IMR-90 (cell line): Measurements from ENCODE around the gene ZNF318. TPM values are rescaled to one million over a fixed set of nuclear protein-coding genes. Genes with fewer than 3 reads are reported as not detected.
"Not testable (repeated sequence)": the region's sequence is repeated elsewhere in the genome, so short reads cannot be mapped to it uniquely, and the experiment has no call there.

Experiments used
- ATAC-seq: fragments of 200-7000 bp; cut with Tn5 transposase; 2 replicates; pipeline ENCODE4 v1.9.1; 2020; ENCODE audit warnings: low read depth, mild to moderate bottlenecking, moderate library complexity
- BruUV-seq: library from RNA; stranded (reverse); fragments of 400-500 nt; replicated peaks from 2 replicates; lab custom pipeline; 2021; lab: Mats Ljungman, UMichigan
- CTCF ChIA-PET: fragments of 300-600 bp; formaldehyde crosslinking; extraction: SDS; loops from one replicate; lab custom pipeline; 2021; ENCODE audit warnings: antibody characterized with exemption; lab: Yijun Ruan, JAX
- POLR2A ChIA-PET: fragments of 300-600 bp; sonication (Branson Sonifier 250); formaldehyde crosslinking; loops from one replicate; lab custom pipeline; 2022; ENCODE audit warnings: antibody characterized with exemption; ENCODE audit not compliant: unreplicated experiment; lab: Charles Lee
- DNase-seq: peaks from one replicate; pipeline ENCODE4 v3.0.0; 2013
- H2AFZ ChIP-seq: replicated peaks from 2 replicates; pipeline ENCODE3; 2013; ENCODE audit warnings: low read length, mild to moderate bottlenecking; ENCODE audit not compliant: poor library complexity
- H2AK5ac ChIP-seq: 2 replicates; pipeline ENCODE4 v1.6.1; 2013; ENCODE audit warnings: low read depth, low read length, inconsistent platforms
- H2AK9ac ChIP-seq: replicated peaks from 2 replicates; pipeline ENCODE3; 2013; ENCODE audit warnings: mild to moderate bottlenecking, low read depth, low read length, moderate library complexity; ENCODE audit not compliant: poor library complexity
- H2BK120ac ChIP-seq: 2 replicates; pipeline ENCODE4 v1.6.1; 2013; ENCODE audit warnings: low read depth, low read length, inconsistent platforms
- H2BK15ac ChIP-seq: 3 replicates; pipeline ENCODE4 v1.6.1; 2013; ENCODE audit warnings: low read depth, low read length, inconsistent platforms
- H2BK20ac ChIP-seq: 2 replicates; pipeline ENCODE4 v1.6.1; 2013; ENCODE audit warnings: low read depth, mild to moderate bottlenecking, inconsistent platforms, low read length, moderate library complexity
- H2BK5ac ChIP-seq: 2 replicates; pipeline ENCODE4 v1.6.1; 2013; ENCODE audit warnings: mild to moderate bottlenecking, low read depth, low read length, inconsistent platforms; ENCODE audit not compliant: poor library complexity, severe bottlenecking
- H3K14ac ChIP-seq: replicated peaks from 2 replicates; pipeline ENCODE4 v1.6.1; 2013; ENCODE audit warnings: low read depth, low read length, inconsistent platforms
- H3K18ac ChIP-seq: 2 replicates; pipeline ENCODE4 v1.6.1; 2013; ENCODE audit warnings: low read depth, low read length, control low read depth
- H3K23ac ChIP-seq: 2 replicates; pipeline ENCODE4 v1.6.1; 2013; ENCODE audit warnings: low read depth, low read length, inconsistent platforms
- H3K27ac ChIP-seq: 2 replicates; pipeline ENCODE4 v1.5.1; 2013; ENCODE audit warnings: mild to moderate bottlenecking, control low read depth, low read length; ENCODE audit not compliant: insufficient read depth
- H3K27me3 ChIP-seq: 2 replicates; pipeline ENCODE4 v1.6.1; 2013; ENCODE audit warnings: low read length; ENCODE audit not compliant: control insufficient read depth, insufficient read depth
- H3K36me3 ChIP-seq: 2 replicates; pipeline ENCODE4 v1.6.1; 2013; ENCODE audit warnings: low read length, mixed read lengths; ENCODE audit not compliant: control insufficient read depth, insufficient read depth
- H3K4ac ChIP-seq: 2 replicates; pipeline ENCODE4 v1.6.1; 2013; ENCODE audit warnings: low read depth, low read length, inconsistent platforms
- H3K4me1 ChIP-seq: 2 replicates; pipeline ENCODE4 v1.6.1; 2013; ENCODE audit warnings: low read length, mixed read lengths; ENCODE audit not compliant: control insufficient read depth, insufficient read depth
- H3K4me2 ChIP-seq: 2 replicates; pipeline ENCODE4 v1.6.1; 2013; ENCODE audit warnings: low read depth, mild to moderate bottlenecking, control low read depth, low read length, moderate library complexity
- H3K4me3 ChIP-seq: 2 replicates; pipeline ENCODE4 v1.5.1; 2013; ENCODE audit warnings: low read depth, mild to moderate bottlenecking, control low read depth, low read length, moderate library complexity; ENCODE audit not compliant: insufficient read depth
- H3K56ac ChIP-seq: 2 replicates; pipeline ENCODE4 v1.6.1; 2013; ENCODE audit warnings: low read length, inconsistent platforms; ENCODE audit not compliant: insufficient read depth; ENCODE audit errors: extremely low read depth
- H3K79me1 ChIP-seq, 2 experiments: 2 replicates each; pipeline ENCODE4 v1.6.1; 2013; ENCODE audit warnings: low read length in 2 of 2, inconsistent platforms in 1 of 2, low read depth in 1 of 2
- H3K9ac ChIP-seq: 2 replicates; pipeline ENCODE4 v1.6.1; 2013; ENCODE audit warnings: low read depth, low read length, control low read depth
- H3K9me1 ChIP-seq: 2 replicates; pipeline ENCODE4 v1.6.1; 2013; ENCODE audit warnings: low read length, inconsistent platforms; ENCODE audit not compliant: insufficient read depth
- H3K9me3 ChIP-seq: 2 replicates; pipeline ENCODE4 v1.6.1; 2013; ENCODE audit warnings: low read length; ENCODE audit not compliant: control insufficient read depth, insufficient read depth
- H4K20me1 ChIP-seq: 2 replicates; pipeline ENCODE4 v1.6.1; 2013; ENCODE audit warnings: low read length, inconsistent platforms; ENCODE audit not compliant: insufficient read depth
- H4K5ac ChIP-seq: 2 replicates; pipeline ENCODE4 v1.6.1; 2013; ENCODE audit warnings: mild to moderate bottlenecking, low read depth, low read length, control low read depth
- H4K8ac ChIP-seq, 2 experiments: 2 replicates each; pipeline ENCODE4 v1.6.1; 2013; ENCODE audit warnings: low read depth in 2 of 2, low read length in 2 of 2, control low read depth in 1 of 2, inconsistent platforms in 1 of 2
- H4K91ac ChIP-seq: 2 replicates; pipeline ENCODE4 v1.6.1; 2013; ENCODE audit warnings: low read depth, low read length, inconsistent platforms; ENCODE audit not compliant: insufficient read depth
- WGBS, 2 experiments: methylation state at CpG; one replicate each; pipeline versions ENCODE4 v1.1.5 to v1.1.7; 2013; ENCODE audit warnings: missing lambda C conversion rate in 2 of 2; ENCODE audit not compliant: insufficient read length in 1 of 2; ENCODE audit errors: extremely low coverage in 2 of 2; 5-methylcytosine and 5-hydroxymethylcytosine counted together
- dilution Hi-C: fragments of 300-500 bp; cut with HindIII; formaldehyde crosslinking; loops from one replicate; pipeline ENCODE4 v1.14.3; 2018; ENCODE audit warnings: low sequenced_read_pairs; ENCODE audit not compliant: unreplicated experiment
- in situ Hi-C: fragments of 300-500 bp; cut with MboI; formaldehyde crosslinking; loops from 3 replicates; pipeline ENCODE4 v1.14.3; 2019; ENCODE audit warnings: low sequenced_read_pairs, inconsistent platforms, mixed read lengths
- intact Hi-C: fragments of 100-400 bp; cut with micrococcal nuclease; formaldehyde crosslinking; loops from 2 replicates; pipeline ENCODE4 v1.10.0; 2022
- polyA plus RNA-seq, 3 experiments: library from polyadenylated mRNA; depleted of rRNA; stranded (reverse); fragments of >200 nt; gene quantifications; 2 replicates each; pipeline ENCODE4 v1.2.3, GENCODE V29; 2012; ENCODE audit warnings: low replicate concordance in 1 of 3
- total RNA-seq: library from RNA; depleted of rRNA; stranded (reverse); fragments of >200 nt; gene quantifications from 2 replicates; pipeline ENCODE4 v1.2.3, GENCODE V29; 2012

The ZNF318 gene
- total and polyA plus RNA-seq, 2 of the 4 experiments (the other 2 are of a cell fraction) = 5.7 to 6.6 TPM

- H4K5ac ChIP-seq, H3K79me1 ChIP-seq, H2AFZ ChIP-seq, H3K23ac ChIP-seq, DNase-seq, BruUV-seq, H3K9ac ChIP-seq, H2AK5ac ChIP-seq, H4K20me1 ChIP-seq, H2BK120ac ChIP-seq, H2BK5ac ChIP-seq, H3K18ac ChIP-seq, H3K14ac ChIP-seq, intact Hi-C loops, H3K27me3 ChIP-seq, ATAC-seq, H3K4me2 ChIP-seq, H3K9me1 ChIP-seq, H3K4ac ChIP-seq, H3K4me1 ChIP-seq, H2BK15ac ChIP-seq, H2AK9ac ChIP-seq, in situ Hi-C loops, dilution Hi-C loops, H3K4me3 ChIP-seq, H3K56ac ChIP-seq, H4K8ac ChIP-seq, H3K27ac ChIP-seq, H4K91ac ChIP-seq, H3K9me3 ChIP-seq, H2BK20ac ChIP-seq: not testable (repeated sequence)
- H3K36me3 ChIP-seq = peaks cover 23% of the 10 kb centered on the region
- CTCF ChIA-PET = interaction anchor here (0.6 kb wide), 2 partner anchors 15 to 84 kb away, joined by 3 to 4 read pairs; no protein-coding TSS in a partner anchor
- WGBS, 2 experiments = no CpG with 5 or more reads among the region's 11 CpGs
- POLR2A ChIA-PET = interaction anchor here (0.6 kb wide), 1 partner anchor 124 kb away, joined by 3 read pairs; no protein-coding TSS in a partner anchor
Measured at GRCh38 chr6:43346243-43346642, 23.2 kb downstream of the ZNF318 start.
